Cardiac septum (tissue), 1 donor: ENCODE data around the gene EXD2. TPM values are rescaled to one million over a fixed set of nuclear protein-coding genes. Genes with fewer than 3 reads are reported as not detected.
"Not testable (repeated sequence)": the region's sequence is repeated elsewhere in the genome, so short reads cannot be mapped to it uniquely, and the experiment has no call there.

Experiments used
- DNase-seq: peaks from one replicate; pipeline ENCODE4 v3.0.0-alpha.2; 2020; ENCODE audit warnings: low spot score
- intact Hi-C: fragments of 100-400 bp; cut with DNase I; formaldehyde crosslinking; loops from one replicate; pipeline ENCODE4 v1.14.0; 2022
- total RNA-seq: library from RNA; stranded (reverse); fragmentation: NEBNext Ultra II Directional; extraction: Animal tissue kit (Norgen Biotek cat#: 25700); gene quantifications from one replicate; pipeline ENCODE4 v1.2.1, GENCODE V29; 2021
- donor health status: DM: no; HTN: no; CAD: no.

The EXD2 gene
- total RNA-seq, 1 donor from 2014 or later: 18.2 TPM

- peak; percentile 41 for DNase-seq
- intact Hi-C loops: not testable (repeated sequence)
Observed at GRCh38 chr14:69290881-69291280, 99.6 kb downstream of the EXD2 start.

GRCh38 chr14:69291396-69291795, 100.1 kb downstream of the EXD2 start:
- intact Hi-C loops: no loop called here
- DNase-seq: peak; percentile 62

DNA sequence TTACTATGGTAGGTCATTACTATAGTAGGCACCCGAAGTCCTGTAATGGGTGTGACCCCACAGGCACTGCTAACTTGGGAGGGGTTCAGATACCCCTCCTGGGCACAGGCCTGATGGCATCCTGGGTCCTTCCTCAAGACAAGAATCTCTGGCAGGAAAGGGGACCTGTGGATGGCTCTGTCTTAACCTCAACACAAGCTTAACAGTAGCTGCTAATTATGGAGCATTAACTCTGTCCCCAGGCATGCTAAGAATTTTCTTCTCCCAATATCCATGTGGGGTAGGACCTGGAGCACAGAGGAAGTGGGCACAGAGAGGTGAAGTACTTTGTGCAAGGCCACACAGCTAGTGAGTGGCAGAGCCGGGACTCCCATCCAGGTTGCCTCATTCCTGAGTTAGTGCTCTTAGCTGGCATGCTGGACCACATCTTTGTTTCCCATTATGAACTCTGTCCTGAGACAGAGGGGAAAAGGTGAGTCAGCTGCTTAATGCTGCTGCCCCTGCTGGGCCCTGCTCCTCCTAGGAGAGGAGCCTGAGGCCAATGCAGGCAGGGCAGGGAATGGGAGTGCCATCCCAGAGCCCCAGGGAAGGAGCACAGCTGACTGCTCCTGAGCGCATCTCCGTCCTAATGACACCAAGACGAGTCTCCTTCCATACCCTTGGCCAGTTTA, 100.7 kb downstream of the EXD2 start:
- peak; percentile 63 for DNase-seq
- intact Hi-C loops: no loop called here

Other genes starting within 250 kb of the EXD2 start
- gene ACTN1, start 212.2 kb upstream of the EXD2 start, total RNA-seq: 346 TPM
- gene DCAF5, start 38.4 kb upstream of the EXD2 start, total RNA-seq: 52.5 TPM
- gene GALNT16, start 68.7 kb downstream of the EXD2 start, total RNA-seq: 25.8 TPM
- gene ERH, start 206.8 kb downstream of the EXD2 start, total RNA-seq: 109 TPM
- gene SLC39A9, start 207.2 kb downstream of the EXD2 start, total RNA-seq: 24.4 TPM